Kidney epithelial cell (primary cell): ENCODE data around the gene ATF1. TPM values are rescaled to one million over a fixed set of nuclear protein-coding genes. Genes with fewer than 3 reads are reported as not detected.
A peak's percentile ranks its signal among the peaks of the same experiment; 100 is the strongest.

Experiments used
- DNase-seq: peaks from one replicate; pipeline ENCODE4 v3.0.0-alpha.2; 2010; ENCODE audit warnings: low read depth
- H3K27me3 ChIP-seq: 2 replicates; pipeline ENCODE4 v1.6.0; 2011; ENCODE audit warnings: low read length; ENCODE audit not compliant: control insufficient read depth, insufficient read depth
- H3K36me3 ChIP-seq: 2 replicates; pipeline ENCODE4 v1.5.1; 2011; ENCODE audit warnings: low read length; ENCODE audit not compliant: control insufficient read depth, insufficient read depth
- H3K4me3 ChIP-seq: 2 replicates; pipeline ENCODE4 v1.5.1; 2011; ENCODE audit warnings: low read depth, mild to moderate bottlenecking, control low read depth, low read length
- total RNA-seq: library from RNA; depleted of rRNA; stranded (reverse); fragments of >200 nt; gene quantifications from 2 replicates; pipeline ENCODE4 v1.2.3, GENCODE V29; 2015
- TF ChIP-seq, protein P1 (sequence below): IDR thresholded peaks from 2 replicates; pipeline ENCODE4 v1.5.1; 2011; ENCODE audit warnings: mild to moderate bottlenecking, moderate library complexity, low read length, control low read depth, inconsistent platforms; ENCODE audit not compliant: insufficient read depth, poor library complexity, severe bottlenecking

ATF1 gene
- total RNA-seq, 1 donor from 2014 or later, result 17.3 TPM

DNA sequence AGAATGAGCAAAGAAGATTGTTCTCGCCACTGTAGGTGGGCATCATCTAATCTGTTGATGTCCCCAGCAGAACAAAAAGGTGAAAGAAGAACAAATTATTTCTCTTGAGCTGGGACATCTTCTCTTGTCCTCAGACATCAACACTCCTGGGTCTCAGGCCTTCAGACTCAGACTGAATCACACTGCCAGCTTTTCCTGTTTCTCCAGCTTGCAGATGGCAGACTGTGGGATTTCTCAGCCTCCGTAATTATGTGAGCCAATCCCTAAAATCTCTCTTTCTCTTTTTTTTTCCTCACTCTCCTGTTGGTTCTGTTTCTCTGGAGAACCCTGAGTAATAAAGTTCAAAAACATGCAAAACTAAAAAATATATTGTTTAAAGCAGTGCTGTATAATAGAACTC lies 75.1 kb downstream of the ATF1 start:
- TF ChIP-seq, protein P1, sequence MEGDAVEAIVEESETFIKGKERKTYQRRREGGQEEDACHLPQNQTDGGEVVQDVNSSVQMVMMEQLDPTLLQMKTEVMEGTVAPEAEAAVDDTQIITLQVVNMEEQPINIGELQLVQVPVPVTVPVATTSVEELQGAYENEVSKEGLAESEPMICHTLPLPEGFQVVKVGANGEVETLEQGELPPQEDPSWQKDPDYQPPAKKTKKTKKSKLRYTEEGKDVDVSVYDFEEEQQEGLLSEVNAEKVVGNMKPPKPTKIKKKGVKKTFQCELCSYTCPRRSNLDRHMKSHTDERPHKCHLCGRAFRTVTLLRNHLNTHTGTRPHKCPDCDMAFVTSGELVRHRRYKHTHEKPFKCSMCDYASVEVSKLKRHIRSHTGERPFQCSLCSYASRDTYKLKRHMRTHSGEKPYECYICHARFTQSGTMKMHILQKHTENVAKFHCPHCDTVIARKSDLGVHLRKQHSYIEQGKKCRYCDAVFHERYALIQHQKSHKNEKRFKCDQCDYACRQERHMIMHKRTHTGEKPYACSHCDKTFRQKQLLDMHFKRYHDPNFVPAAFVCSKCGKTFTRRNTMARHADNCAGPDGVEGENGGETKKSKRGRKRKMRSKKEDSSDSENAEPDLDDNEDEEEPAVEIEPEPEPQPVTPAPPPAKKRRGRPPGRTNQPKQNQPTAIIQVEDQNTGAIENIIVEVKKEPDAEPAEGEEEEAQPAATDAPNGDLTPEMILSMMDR, result no peak
- DNase-seq, result no peak
- Histone ChIP-seq H3K4me3 (no peak overlapping the region), H3K36me3 (no peaks in the 10 kb centered on the region), H3K27me3 (no peaks in the 10 kb centered on the region)

DNA sequence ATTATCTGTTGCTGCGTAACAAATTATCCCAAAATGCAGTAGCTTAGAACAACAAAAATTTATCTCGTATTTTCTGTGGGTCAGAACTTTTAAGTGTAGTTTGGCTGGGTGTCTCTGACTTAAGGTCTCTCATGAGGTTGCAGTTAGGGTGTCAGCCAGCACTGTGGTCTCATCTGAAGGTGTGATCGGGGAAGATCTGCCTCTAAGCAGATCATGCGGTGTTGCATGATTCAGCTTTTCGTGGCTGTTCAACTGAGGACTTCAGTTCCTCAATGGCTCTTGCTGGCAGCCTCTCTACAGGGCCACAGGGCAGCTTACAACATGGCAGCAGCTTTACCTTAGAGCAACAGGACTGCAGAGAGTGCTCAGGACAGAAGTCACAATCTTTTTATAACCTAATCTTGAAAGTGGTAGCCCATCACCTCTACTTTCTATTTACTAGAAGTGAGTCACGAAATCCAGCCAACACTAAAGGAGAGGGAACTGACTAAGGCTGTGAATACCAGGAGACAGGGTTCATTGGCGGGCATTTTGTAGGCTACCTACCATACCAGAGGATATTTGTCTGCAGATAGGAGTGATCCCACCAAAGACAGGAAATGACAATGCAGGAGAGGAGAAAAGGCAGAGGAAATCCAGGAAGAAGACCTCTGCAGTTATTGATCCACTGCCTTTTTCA lies 77.0 kb downstream of the ATF1 start:
- Histone ChIP-seq H3K27me3 (no peaks in the 10 kb centered on the region), H3K4me3 (no peak overlapping the region), H3K36me3 (no peaks in the 10 kb centered on the region)
- TF ChIP-seq, protein P1, result no peak
- DNase-seq, result no peak

DNA sequence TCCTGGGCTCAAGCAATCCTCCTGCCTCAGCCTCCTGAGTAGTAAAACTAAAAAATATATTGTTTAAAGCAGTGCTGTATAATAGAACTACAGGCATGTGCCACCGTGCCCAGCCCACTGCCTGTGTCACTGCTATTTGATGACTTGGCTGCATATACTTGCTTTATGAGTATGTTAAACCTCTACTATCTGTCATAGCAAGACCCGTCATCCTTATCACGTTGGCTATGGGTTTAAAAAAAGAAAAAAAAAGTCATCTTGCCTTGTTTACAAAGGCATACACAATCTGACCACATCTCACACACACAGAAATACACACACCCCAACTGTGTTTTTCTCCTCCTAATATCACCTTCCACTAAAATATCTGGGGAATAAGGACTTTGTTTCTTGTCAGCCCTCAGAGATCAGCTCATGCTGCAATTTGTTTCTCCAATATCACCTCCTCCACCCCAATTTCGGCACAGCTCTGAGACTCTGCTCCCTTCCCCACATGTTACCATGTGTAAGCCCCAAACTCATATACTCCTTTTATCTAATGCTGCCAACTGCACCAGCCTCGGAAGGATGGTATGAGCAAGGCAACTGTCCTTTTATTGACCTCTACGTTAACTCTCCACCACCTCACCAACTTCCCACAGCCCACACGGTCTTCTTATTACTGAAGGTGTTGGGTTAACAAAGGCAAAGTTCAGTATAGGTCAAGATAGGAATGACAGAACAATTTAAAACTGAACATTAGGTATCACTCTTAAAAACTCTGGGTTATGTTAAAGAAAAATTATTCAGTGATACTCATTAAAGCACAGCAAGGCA lies 78.0 kb downstream of the ATF1 start:
- TF ChIP-seq, protein P1, result no peak
- no peaks in the 10 kb centered on the region for H3K27me3 ChIP-seq
- DNase-seq, result no peak
- no peak overlapping the region for H3K4me3 ChIP-seq
- no peaks in the 10 kb centered on the region for H3K36me3 ChIP-seq

DNA sequence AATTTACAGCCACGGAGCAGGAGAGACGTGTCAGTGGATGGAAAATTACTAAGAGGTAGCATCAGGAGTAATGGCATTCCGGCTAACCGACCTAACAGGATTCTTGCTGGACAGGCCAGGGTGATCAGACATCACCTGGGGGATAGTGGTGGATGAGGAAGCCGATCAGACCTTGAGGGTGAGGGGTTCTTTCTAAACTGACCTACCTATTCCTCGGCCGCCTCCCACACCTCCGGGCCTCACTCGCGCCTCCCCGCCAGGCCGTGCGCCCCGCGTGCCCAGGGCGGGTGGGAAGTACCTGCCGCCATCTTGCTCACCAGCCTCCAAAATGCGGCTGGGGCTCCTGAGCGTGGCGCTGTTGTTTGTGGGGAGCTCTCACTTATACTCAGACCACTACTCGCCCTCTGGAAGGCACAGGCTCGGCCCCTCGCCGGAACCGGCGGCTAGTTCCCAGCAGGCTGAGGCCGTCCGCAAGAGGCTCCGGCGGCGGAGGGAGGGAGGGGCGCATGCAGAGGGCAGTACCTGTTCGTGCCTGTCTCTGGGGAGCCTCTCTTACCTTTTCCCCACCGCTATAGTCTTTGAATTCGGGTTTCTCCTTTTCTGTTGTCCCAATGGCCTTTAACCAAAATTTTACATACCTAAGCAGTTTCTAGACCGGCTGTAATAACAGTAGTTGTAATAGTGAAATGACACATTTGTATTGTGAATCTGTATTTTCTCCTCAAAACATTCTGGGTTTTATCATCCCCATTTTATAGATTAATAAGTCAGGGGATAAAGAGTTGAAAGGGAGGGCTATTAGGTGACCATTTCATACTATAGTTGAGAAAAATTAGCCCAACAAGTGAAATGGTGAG lies 79.0 kb downstream of the ATF1 start, which contains the start of gene TMPRSS12:
TSS of gene TMPRSS12 (plus strand) at position 290 of the 857 bp plus-strand sequence. CDS start at position 329, 39 bp downstream.
- Histone ChIP-seq H3K36me3 (no peaks in the 10 kb centered on the region), H3K4me3 (peak within 1 kb of the TSS; percentile 22), H3K27me3 (no peaks in the 10 kb centered on the region)
- DNase-seq, result no peak
- TF ChIP-seq, protein P1, result peak; percentile 14

DNA sequence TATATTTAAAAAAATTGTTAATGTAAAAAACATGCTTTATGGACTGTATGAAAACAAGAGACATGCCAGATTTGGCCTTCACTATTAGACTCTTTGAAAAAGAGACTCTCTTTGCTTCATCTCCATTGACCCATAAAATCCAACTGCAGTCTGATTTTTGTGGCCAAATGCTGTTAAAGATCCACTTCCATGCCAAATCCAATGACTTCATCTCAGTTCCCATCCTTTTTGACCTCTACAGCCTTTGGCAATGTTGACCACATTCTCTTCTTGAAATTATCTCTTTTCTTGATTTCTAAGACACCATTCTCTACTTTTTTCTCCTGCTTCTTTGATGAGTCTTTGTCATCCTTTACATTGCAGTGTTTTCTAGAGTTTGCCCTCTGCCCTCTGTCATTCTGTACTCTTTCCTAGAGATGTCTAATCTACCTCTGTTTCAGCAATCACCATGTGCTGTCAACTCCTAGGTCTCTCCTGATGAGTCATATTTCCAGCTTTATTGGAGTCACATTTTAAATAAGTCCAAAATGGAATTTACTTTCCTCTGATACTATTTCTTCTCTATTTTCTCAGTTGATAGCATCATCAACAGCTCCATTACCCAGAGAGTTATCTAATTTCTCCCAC lies 81.2 kb downstream of the ATF1 start:
- DNase-seq, result no peak
- TF ChIP-seq, protein P1, result no peak
- no peaks in the 10 kb centered on the region for H3K27me3 ChIP-seq

More for the DNA sequence above, 81.2 kb downstream of the ATF1 start:
- Histone ChIP-seq H3K4me3 (no peak overlapping the region), H3K36me3 (no peaks in the 10 kb centered on the region)
